Loucy (cell line): ENCODE measurements around the gene HMGCS1.

Source experiments
- H2AFZ ChIP-seq: fragments of 200-600 bp; sonication (generic); 2 replicates; pipeline ENCODE4 v1.6.0; 2016; ENCODE audit warnings: antibody characterized with exemption, mild to moderate bottlenecking, low read length, moderate library complexity
- H3F3A ChIP-seq: fragments of 200-600 bp; 2 replicates; pipeline ENCODE4 v1.6.0; 2016; ENCODE audit warnings: antibody characterized with exemption, low read depth, mild to moderate bottlenecking
- H3K27me3 ChIP-seq: fragments of 200-600 bp; sonication (generic); 2 replicates; pipeline ENCODE4 v1.6.1; 2014; ENCODE audit warnings: low read length, mild to moderate bottlenecking; ENCODE audit not compliant: insufficient read depth, poor library complexity, severe bottlenecking
- H3K36me3 ChIP-seq: fragments of 200-600 bp; sonication (generic); 2 replicates; pipeline ENCODE4 v1.6.1; 2016; ENCODE audit warnings: low read length; ENCODE audit not compliant: insufficient read depth
- H3K4me1 ChIP-seq: fragments of 200-600 bp; sonication (generic); 2 replicates; pipeline ENCODE4 v1.5.1; 2014; ENCODE audit warnings: low read length, mild to moderate bottlenecking; ENCODE audit not compliant: insufficient read depth, poor library complexity, severe bottlenecking
- H3K4me2 ChIP-seq: fragments of 200-600 bp; sonication (generic); 2 replicates; pipeline ENCODE4 v1.6.0; 2014; ENCODE audit warnings: antibody characterized with exemption, low read length, low read depth, mild to moderate bottlenecking; ENCODE audit not compliant: poor library complexity, severe bottlenecking
- H3K4me3 ChIP-seq: fragments of 200-600 bp; sonication (generic); 2 replicates; pipeline ENCODE4 v1.5.1; 2014; ENCODE audit warnings: low read length, mild to moderate bottlenecking, mixed read lengths; ENCODE audit not compliant: poor library complexity, severe bottlenecking
- H3K79me2 ChIP-seq: fragments of 200-600 bp; sonication (generic); 2 replicates; pipeline ENCODE4 v1.6.1; 2014; ENCODE audit warnings: low read length; ENCODE audit not compliant: insufficient read depth
- H3K9ac ChIP-seq: fragments of 200-600 bp; sonication (generic); 2 replicates; pipeline ENCODE4 v1.6.0; 2014; ENCODE audit warnings: mild to moderate bottlenecking, low read depth, low read length, moderate library complexity; ENCODE audit not compliant: poor library complexity, severe bottlenecking
- H3K9me2 ChIP-seq: fragments of 200-600 bp; sonication (generic); replicated peaks from 2 replicates; pipeline ENCODE4 v1.6.1; 2016; ENCODE audit warnings: low read depth, low read length, mixed read lengths
- H3K9me3 ChIP-seq: fragments of 200-600 bp; sonication (generic); 2 replicates; pipeline ENCODE4 v1.6.1; 2014; ENCODE audit warnings: mild to moderate bottlenecking, antibody characterized with exemption, low read length, low read depth; ENCODE audit not compliant: insufficient read depth
- H4K20me1 ChIP-seq: fragments of 200-600 bp; sonication (generic); 2 replicates; pipeline ENCODE4 v1.6.0; 2014; ENCODE audit warnings: antibody characterized with exemption, low read length, mild to moderate bottlenecking; ENCODE audit not compliant: insufficient read depth, poor library complexity, severe bottlenecking
- CTCF ChIP-seq: fragments of 200-600 bp; sonication (generic); conservative IDR thresholded peaks from 2 replicates; pipeline ENCODE4 v1.5.1; 2014; ENCODE audit warnings: mild to moderate bottlenecking, antibody characterized with exemption, low read length
- EZH2phosphoT487 ChIP-seq: fragments of 200-600 bp; IDR thresholded peaks from 2 replicates; pipeline ENCODE4 v1.6.1; 2018; ENCODE audit warnings: antibody characterized with exemption, mild to moderate bottlenecking, moderate library complexity, borderline replicate concordance

Gene HMGCS1

GRCh38 chr5:43320846-43321245 is 7.6 kb upstream of the HMGCS1 start:
- no peaks in the 10 kb centered on the region for H3F3A ChIP-seq
- no peaks in the 10 kb centered on the region for H3K79me2 ChIP-seq
- no peak overlapping the region for H2AFZ ChIP-seq
- H3K27me3 ChIP-seq = no peaks in the 10 kb centered on the region
- no peaks in the 10 kb centered on the region for H4K20me1 ChIP-seq
- no peaks in the 10 kb centered on the region for H3K4me1 ChIP-seq
- no peaks in the 10 kb centered on the region for H3K9me3 ChIP-seq
- no peak overlapping the region for H3K4me3 ChIP-seq
- H3K9me2 ChIP-seq = no peaks in the 10 kb centered on the region
- H3K4me2 ChIP-seq = no peak overlapping the region
- H3K36me3 ChIP-seq = no peaks in the 10 kb centered on the region; the same call in 1 of the 2 replicates
- no peak overlapping the region for H3K9ac ChIP-seq
- TF ChIP-seq EZH2phosphoT487 (no peak), CTCF (no peak)

- Histone ChIP-seq H3K79me2 (peaks cover 18% of the 10 kb centered on the region), H3F3A (peaks cover 7% of the 10 kb centered on the region), H4K20me1 (peaks cover 17% of the 10 kb centered on the region), H2AFZ (no peak overlapping the region), H3K9me3 (no peaks in the 10 kb centered on the region), H3K4me2 (no peak overlapping the region), H3K9me2 (no peaks in the 10 kb centered on the region), H3K9ac (no peak overlapping the region), H3K27me3 (no peaks in the 10 kb centered on the region), H3K4me3 (no peak overlapping the region), H3K4me1 (peaks cover 23% of the 10 kb centered on the region), H3K36me3 (no peaks in the 10 kb centered on the region)
- TF ChIP-seq EZH2phosphoT487 (no peak), CTCF (no peak)
Measured at GRCh38 chr5:43316421-43316820, 3.2 kb upstream of the HMGCS1 start.

GRCh38 chr5:43315682-43316081 is 2.5 kb upstream of the HMGCS1 start:
- H3K9me3 ChIP-seq = no peaks in the 10 kb centered on the region
- peaks cover 25% of the 10 kb centered on the region for H4K20me1 ChIP-seq
- no peak overlapping the region for H2AFZ ChIP-seq
- no peak overlapping the region for H3K4me2 ChIP-seq
- H3K9me2 ChIP-seq = no peaks in the 10 kb centered on the region
- H3K79me2 ChIP-seq = peaks cover 26% of the 10 kb centered on the region
- TF ChIP-seq EZH2phosphoT487 (no peak), CTCF (no peak)
- no peaks in the 10 kb centered on the region for H3K36me3 ChIP-seq
- peaks cover 29% of the 10 kb centered on the region for H3K4me1 ChIP-seq
- peaks cover 7% of the 10 kb centered on the region for H3F3A ChIP-seq
- no peak overlapping the region for H3K4me3 ChIP-seq
- H3K27me3 ChIP-seq = no peaks in the 10 kb centered on the region
- no peak overlapping the region for H3K9ac ChIP-seq
